OCI-LY3 (cell line): ENCODE results near the gene SSX2IP.
A peak's percentile ranks its signal among the peaks of the same experiment; 100 is the strongest.

Source experiments
- H2AFZ ChIP-seq: fragments of 200-600, 300-600 bp; shearing (Covaris generic); 2 replicates; pipeline ENCODE4 v1.6.0; 2014; ENCODE audit warnings: antibody characterized with exemption, low read depth, low read length
- H3K27ac ChIP-seq: fragments of 200-600, 300-600 bp; sonication (generic); 2 replicates; pipeline ENCODE4 v1.5.1; 2014; ENCODE audit warnings: mild to moderate bottlenecking, low read length, moderate library complexity, mixed read lengths
- H3K27me3 ChIP-seq: fragments of 200-600, 300-600 bp; sonication (generic); 2 replicates; pipeline ENCODE4 v1.6.1; 2014; ENCODE audit warnings: low read depth, low read length, mixed read lengths
- H3K36me3 ChIP-seq: fragments of 200-600, 300-600 bp; sonication (generic); replicated peaks from 2 replicates; pipeline ENCODE3; 2014; ENCODE audit warnings: low read depth, low read length, mixed read lengths
- H3K4me1 ChIP-seq: fragments of 300-600, 200-600 bp; sonication (generic); 2 replicates; pipeline ENCODE4 v1.6.1; 2014; ENCODE audit warnings: low read length, mixed read lengths
- H3K4me2 ChIP-seq: fragments of 200-600, 300-600 bp; sonication (generic); 2 replicates; pipeline ENCODE4 v1.6.1; 2014; ENCODE audit warnings: low read length, mixed read lengths
- H3K4me3 ChIP-seq: fragments of 300-600, 200-600 bp; sonication (generic); 2 replicates; pipeline ENCODE4 v1.5.1; 2014; ENCODE audit warnings: antibody characterized with exemption, mild to moderate bottlenecking, low read length, moderate library complexity
- H3K79me2 ChIP-seq: fragments of 300-600, 200-600 bp; shearing (Covaris generic); 2 replicates; pipeline ENCODE4 v1.6.1; 2014; ENCODE audit warnings: mild to moderate bottlenecking, low read length, mixed read lengths
- H3K9ac ChIP-seq: fragments of 300-600, 200-600 bp; shearing (Covaris generic); 2 replicates; pipeline ENCODE4 v1.6.0; 2014; ENCODE audit warnings: mild to moderate bottlenecking, low read length, moderate library complexity
- H3K9me3 ChIP-seq: fragments of 200-600, 300-600 bp; shearing (Covaris generic); 2 replicates; pipeline ENCODE4 v1.6.1; 2014; ENCODE audit warnings: low read length, mixed read lengths; ENCODE audit not compliant: insufficient read depth
- H4K20me1 ChIP-seq: fragments of 200-600, 300-600 bp; sonication (generic); 2 replicates; pipeline ENCODE4 v1.6.1; 2016; ENCODE audit warnings: low read length, mixed read lengths; ENCODE audit not compliant: insufficient read depth
- CTCF ChIP-seq: fragments of 200-600, 300-600 bp; sonication (generic); IDR thresholded peaks from 2 replicates; pipeline ENCODE4 v1.5.1; 2014; ENCODE audit warnings: antibody characterized with exemption, low read length, low read depth
- EZH2phosphoT487 ChIP-seq: fragments of 200-600 bp; shearing (Covaris generic); IDR thresholded peaks from 2 replicates; pipeline ENCODE4 v1.6.1; 2018; ENCODE audit warnings: antibody characterized with exemption, mixed run types, low read depth

The SSX2IP gene

GRCh38 chr1:84693785-84694184, 3.5 kb upstream of the SSX2IP start:
- Histone ChIP-seq H3K4me3 (no peak overlapping the region), H3K79me2 (peaks cover 8% of the 10 kb centered on the region; the same call in 1 of the 2 replicates), H3K9ac (no peak overlapping the region), H4K20me1 (no peaks in the 10 kb centered on the region), H3K4me1 (peaks cover 17% of the 10 kb centered on the region), H3K27me3 (no peaks in the 10 kb centered on the region), H3K27ac (no peak overlapping the region), H3K9me3 (no peaks in the 10 kb centered on the region), H3K4me2 (no peak overlapping the region), H2AFZ (no peak overlapping the region), H3K36me3 (no peaks in the 10 kb centered on the region)
- TF ChIP-seq EZH2phosphoT487 (no peak), CTCF (no peak)

- TF ChIP-seq CTCF: no peak
- no peak for TF ChIP-seq EZH2phosphoT487
- Histone ChIP-seq H3K36me3 (no peaks in the 10 kb centered on the region), H3K4me3 (peak overlapping the region; percentile 62), H3K9ac (peak overlapping the region; percentile 37; the same call in 1 of the 2 replicates), H4K20me1 (no peaks in the 10 kb centered on the region), H3K4me2 (peak overlapping the region; percentile 72), H3K79me2 (peaks cover 15% of the 10 kb centered on the region; the same call in 1 of the 2 replicates), H3K27me3 (no peaks in the 10 kb centered on the region), H2AFZ (peak overlapping the region; percentile 88), H3K9me3 (no peaks in the 10 kb centered on the region), H3K4me1 (peaks cover 18% of the 10 kb centered on the region), H3K27ac (peak overlapping the region; percentile 6; the same call in 1 of the 2 replicates)
Measured at GRCh38 chr1:84693005-84693404, 2.7 kb upstream of the SSX2IP start.

GRCh38 chr1:84692391-84692790, 2.1 kb upstream of the SSX2IP start:
- TF ChIP-seq EZH2phosphoT487: no peak
- TF ChIP-seq CTCF: no peak
- Histone ChIP-seq H3K9ac (peak overlapping the region; percentile 37; the same call in 1 of the 2 replicates), H3K4me3 (peak overlapping the region; percentile 62), H3K27me3 (no peaks in the 10 kb centered on the region), H3K36me3 (no peaks in the 10 kb centered on the region), H3K27ac (no peak overlapping the region), H3K4me2 (peak overlapping the region; percentile 72), H2AFZ (peak overlapping the region; percentile 88; the same call in 1 of the 2 replicates), H3K79me2 (peaks cover 21% of the 10 kb centered on the region), H3K9me3 (no peaks in the 10 kb centered on the region), H4K20me1 (no peaks in the 10 kb centered on the region), H3K4me1 (peaks cover 23% of the 10 kb centered on the region)

GRCh38 chr1:84691122-84691783, 992 bp upstream of the SSX2IP start:
- no peaks in the 10 kb centered on the region for H4K20me1 ChIP-seq
- H3K4me1 ChIP-seq: peaks cover 24% of the 10 kb centered on the region
- H3K27me3 ChIP-seq: no peaks in the 10 kb centered on the region
- H2AFZ ChIP-seq: peak overlapping the region; percentile 81; the same call in 1 of the 2 replicates
- H3K36me3 ChIP-seq: no peaks in the 10 kb centered on the region
- H3K9ac ChIP-seq: peak overlapping the region; percentile 70
- TF ChIP-seq EZH2phosphoT487 (no peak), CTCF (no peak)
- H3K4me2 ChIP-seq: peak overlapping the region; percentile 65
- no peak overlapping the region for H3K27ac ChIP-seq
- no peaks in the 10 kb centered on the region for H3K9me3 ChIP-seq
- peak overlapping the region; percentile 87 for H3K4me3 ChIP-seq
- peaks cover 21% of the 10 kb centered on the region for H3K79me2 ChIP-seq
